NCI-H446 (cell line): ENCODE data around the gene EFCAB11.

Experiments used
- DNase-seq, 2 experiments: peaks; one replicate each; lab custom pipeline; 2025; lab: John Stamatoyannopoulos, UW

Gene EFCAB11

DNA sequence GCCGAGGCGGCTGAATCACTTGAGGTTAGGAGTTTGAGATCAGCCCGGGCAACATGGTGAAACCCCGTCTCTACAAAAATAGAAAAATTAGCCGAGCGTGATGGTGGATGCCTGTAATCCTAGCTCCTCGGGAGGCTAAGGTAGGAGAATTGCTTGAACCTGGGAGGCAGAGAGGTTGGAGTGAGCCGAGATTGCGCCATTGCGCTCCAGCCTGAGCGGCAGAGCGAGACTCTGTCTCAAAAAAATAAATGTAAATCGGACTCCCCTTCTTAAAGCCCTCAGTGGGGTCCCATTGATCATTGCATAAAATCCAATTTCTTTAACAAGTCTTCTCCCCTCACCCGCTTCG lies 2.1 kb upstream of the EFCAB11 start:
- DNase-seq: no peak

- DNase-seq: peak; percentile 94 to 98
These were observed 1.5 kb upstream of the EFCAB11 start, which contains the start of gene TDP1 for GRCh38 chr14:89955745-89956660. TDP1 (plus strand) TSS chr14:89955927; CDS start chr14:89963115, 7,188 bp downstream.

GRCh38 chr14:89955022-89955744 lies 653 bp upstream of the EFCAB11 start:
- DNase-seq: no peak

DNA sequence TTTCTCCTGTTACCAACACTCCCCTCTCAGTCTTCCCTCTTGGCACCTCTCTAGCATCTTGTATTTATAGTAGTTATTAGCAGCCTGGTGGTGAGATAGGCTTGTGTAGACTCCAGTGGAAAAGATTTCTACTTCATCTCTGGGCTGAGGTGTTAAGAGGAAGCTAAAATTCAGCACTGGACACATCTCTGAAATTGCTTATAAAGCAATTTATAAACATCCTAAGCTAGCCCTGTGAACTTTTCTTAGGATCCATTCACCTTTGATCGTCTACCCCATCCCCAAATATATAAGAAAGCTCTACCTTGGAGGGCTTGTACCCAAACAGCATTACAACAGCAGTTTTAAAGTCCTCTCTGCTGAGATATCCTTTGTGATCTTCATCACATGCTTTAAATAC lies 928 bp downstream of the EFCAB11 start:
- DNase-seq: no peak

GRCh38 chr14:89952576-89952975 lies 2.0 kb downstream of the EFCAB11 start:
- peak in 1 of 2 experiments; percentile 18 for DNase-seq

DNA sequence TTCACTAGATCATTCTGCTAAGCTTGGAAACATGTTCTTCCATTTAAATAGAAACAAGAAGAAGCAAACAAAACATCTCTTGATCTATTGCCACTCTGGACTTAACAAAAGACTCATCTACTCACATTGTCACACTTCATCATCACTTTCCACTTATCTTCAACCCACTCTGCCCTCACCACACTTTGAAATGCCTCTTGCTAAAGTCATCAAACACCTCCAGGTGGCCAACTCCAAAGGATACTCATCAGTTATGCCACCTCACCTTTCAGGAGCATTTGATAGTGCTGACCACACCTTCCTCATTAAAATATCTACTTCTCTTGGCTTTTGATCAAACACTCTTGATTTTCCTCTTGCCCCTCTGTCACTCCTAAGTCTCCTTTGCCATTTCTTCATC lies 7.2 kb downstream of the EFCAB11 start:
- DNase-seq: no peak

GRCh38 chr14:89941830-89942377 lies 12.6 kb downstream of the EFCAB11 start:
- DNase-seq: no peak

DNA sequence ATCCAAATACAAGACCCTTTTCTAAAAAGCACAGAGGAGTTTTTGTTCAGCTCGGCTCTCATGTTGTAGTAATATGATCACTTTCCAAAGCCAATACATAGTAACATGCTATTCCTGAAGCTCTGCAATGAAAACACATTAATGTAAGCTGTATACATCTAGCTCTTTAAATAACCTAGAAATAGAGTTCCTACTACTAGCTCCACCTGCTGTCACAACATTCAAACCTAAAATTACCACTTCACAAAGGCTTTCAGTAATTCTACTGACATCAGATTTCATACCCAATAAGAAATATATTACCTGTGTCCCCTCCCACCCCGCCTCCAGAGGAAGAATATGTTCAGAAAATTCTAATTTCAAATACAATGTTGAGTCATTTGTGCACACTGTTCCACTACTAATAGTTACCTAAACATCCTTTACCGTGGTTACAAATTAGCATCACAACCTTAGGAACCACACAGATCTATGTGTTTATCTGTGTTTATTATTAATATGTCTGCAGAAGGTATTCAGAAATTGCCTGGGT lies 17.8 kb downstream of the EFCAB11 start:
- no peak for DNase-seq

DNA sequence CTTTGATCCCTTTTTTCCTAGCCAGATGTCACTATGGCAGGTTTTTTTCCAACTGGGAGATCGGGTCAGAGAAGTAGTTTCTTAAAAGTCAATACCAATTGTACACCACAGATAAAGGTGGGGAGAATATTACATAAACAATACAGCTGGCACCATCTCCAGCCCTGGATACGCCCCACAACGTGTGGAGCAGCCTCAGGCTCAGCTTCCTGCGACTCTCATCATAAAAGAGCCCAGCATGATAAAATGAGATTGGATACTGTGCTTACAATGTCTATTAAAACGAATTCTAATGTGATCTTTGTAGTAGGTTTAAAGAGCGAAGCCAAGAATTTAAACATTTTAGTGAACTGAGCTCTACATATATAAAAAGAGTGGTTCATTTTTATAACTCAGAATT lies 21.5 kb downstream of the EFCAB11 start:
- no peak for DNase-seq

DNA sequence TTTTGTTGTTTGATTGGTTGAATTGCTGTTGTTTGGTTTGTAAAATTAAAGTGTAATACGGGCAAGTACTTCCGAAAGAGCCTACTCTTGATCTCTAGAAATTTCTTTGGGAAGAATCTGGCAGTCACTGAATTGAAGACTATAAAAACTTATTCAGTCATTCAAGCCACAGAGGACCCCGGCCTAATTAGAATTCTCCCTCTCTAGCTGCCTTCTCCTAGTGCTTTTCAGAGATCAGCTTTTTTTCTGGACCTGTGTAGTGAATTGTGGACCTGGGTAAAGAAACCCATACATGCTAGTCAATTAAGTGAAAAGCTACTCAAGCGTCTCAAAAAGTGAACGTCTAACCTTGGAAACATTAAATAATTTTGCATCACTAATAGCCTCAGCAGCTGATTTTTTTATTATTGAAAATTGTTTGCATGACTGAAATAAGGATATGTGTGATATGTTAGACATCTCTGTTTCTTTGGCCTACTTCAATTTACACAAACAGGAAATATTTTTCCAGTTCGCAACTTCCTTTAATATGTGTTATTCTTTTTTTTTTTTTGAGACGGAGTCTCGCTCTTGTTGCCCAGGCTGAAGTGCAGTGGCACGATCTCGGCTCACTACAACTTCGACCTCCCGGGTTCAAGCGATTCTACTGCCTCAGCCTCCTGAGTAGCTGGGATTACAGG lies 27.2 kb downstream of the EFCAB11 start:
- DNase-seq: no peak

GRCh38 chr14:89926694-89927093 lies 27.8 kb downstream of the EFCAB11 start:
- DNase-seq: no peak

- DNase-seq: peak; percentile 54 to 90
These were observed 30.3 kb downstream of the EFCAB11 start for GRCh38 chr14:89924268-89924667.

- DNase-seq: no peak
These were observed 32.3 kb downstream of the EFCAB11 start for GRCh38 chr14:89922031-89922907.

DNA sequence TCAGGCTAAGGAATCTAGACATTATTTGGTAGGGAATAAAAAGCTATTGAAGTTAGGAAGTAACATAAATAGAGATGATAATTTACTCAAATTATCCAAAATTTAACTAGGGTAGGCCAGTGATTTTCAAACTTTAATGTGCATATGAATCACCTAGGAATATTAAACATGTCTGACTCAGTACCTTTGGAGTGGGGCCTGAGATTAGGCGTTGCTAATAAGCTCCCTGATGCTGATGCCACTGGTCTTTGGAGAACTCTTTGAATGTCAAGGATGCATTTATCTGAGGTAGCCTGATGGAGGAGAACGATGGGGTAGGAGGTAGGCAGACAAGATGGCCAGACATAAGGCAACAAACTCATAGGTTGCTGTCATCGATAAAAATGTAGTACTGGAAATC lies 33.2 kb downstream of the EFCAB11 start:
- DNase-seq: no peak

GRCh38 chr14:89920056-89920455 lies 34.5 kb downstream of the EFCAB11 start:
- no peak for DNase-seq

GRCh38 chr14:89918721-89919120 lies 35.8 kb downstream of the EFCAB11 start:
- DNase-seq: no peak

DNA sequence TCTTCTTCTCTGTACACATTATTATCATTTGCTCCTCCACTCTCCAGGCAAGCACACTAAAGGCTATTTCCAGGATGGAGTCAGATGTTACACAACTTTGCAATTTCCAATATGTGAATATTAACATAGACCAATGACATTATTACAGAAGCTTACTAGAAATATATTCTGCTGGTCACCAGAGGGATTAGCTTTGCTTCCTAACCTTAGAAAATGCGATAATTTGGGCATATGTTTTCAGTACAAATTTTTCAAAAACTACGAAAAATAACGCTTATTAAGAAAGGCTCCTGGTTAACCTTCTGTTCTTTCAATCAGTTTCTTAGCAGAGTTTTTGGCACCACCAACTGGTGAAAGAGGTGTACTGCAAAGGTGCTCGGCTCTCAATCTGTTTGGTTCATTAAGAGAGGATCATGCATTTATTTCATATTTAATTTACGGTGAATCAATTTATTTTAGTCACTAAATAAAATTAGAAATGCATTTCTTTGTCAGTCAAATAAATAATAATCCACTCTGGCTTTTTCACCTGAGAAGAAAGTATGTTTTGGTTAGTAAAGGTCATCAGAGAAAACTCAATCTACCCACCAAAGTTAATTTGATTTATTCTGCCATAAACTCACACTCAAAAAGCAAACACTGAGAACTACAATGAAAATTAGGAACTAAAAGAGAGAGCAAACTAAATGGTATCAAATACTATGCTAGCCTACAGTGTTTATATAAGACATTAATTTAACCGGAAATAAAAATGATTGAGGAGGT lies 39.2 kb downstream of the EFCAB11 start:
- DNase-seq: peak; percentile 73 to 86

GRCh38 chr14:89912667-89913211 lies 41.8 kb downstream of the EFCAB11 start:
- peak; percentile 29 to 64 for DNase-seq

DNA sequence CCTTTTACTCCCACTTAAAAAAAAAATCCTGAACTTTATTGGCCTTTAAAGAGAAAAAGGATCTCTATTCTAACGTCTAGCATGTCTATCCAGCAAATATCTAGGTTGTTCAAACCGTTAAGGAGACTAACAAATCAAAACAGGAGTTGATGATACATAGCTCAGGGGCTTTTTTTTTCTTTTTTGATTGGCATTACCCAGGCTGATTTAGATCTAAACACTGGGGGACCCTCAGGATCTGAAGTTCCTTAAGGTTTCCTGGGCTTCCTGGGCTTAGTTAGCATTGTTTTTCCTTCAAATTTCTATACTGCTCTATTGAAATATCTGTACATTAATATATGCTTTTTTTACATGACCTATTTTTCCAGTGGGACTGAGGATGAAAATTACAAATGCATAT lies 42.3 kb downstream of the EFCAB11 start:
- no peak for DNase-seq
